ENCODE measurements around the gene TRIO. TPM values are rescaled to one million over a fixed set of nuclear protein-coding genes. Genes with fewer than 3 reads are reported as not detected.

TRIO gene
- total and polyA plus RNA-seq, 11 donors: 35.2 to 99.1 (median 58.4) TPM

- peak in 3 of 4 donors; percentile 28 to 39 (median 29) for ATAC-seq
- no peak for TF ChIP-seq CTCF (IDR thresholded peaks at IDR 0.05)
- no peak for TF ChIP-seq POLR2A (IDR thresholded peaks at IDR 0.05)
- no peak for DNase-seq
- intact Hi-C loops (cut with DNase I): no loop called here
- Histone ChIP-seq H3K4me3 (no peak overlapping the region), H3K36me3 (peaks cover 0 to 72% (median 45%) of the 10 kb centered on the region in 9 donors), H3K27me3 (no peaks in the 10 kb centered on the region), H3K27ac (no peak overlapping the region), H3K9me3 (no peaks in the 10 kb centered on the region), H3K4me1 (peaks cover 0 to 25% (median 11%) of the 10 kb centered on the region in 12 donors)
- WGBS, 4 donors: 45 to 50% (median 48%) methylated on average over 3 of the region's 3 CpGs
Observed at GRCh38 chr5:14458414-14458813, 315.3 kb downstream of the TRIO start.

GRCh38 chr5:14460844-14461398, 317.8 kb downstream of the TRIO start:
- DNase-seq (no peak), ATAC-seq (no peak)
- no peak overlapping the region for H3K27ac ChIP-seq
- intact Hi-C loops (cut with DNase I): loop anchor here in 1 of 10 donors (10.0 kb wide), 1 partner anchor 56 kb away; no protein-coding TSS in a partner anchor
- H3K36me3 ChIP-seq: peaks cover 3 to 80% (median 63%) of the 10 kb centered on the region in 9 donors
- H3K4me3 ChIP-seq: no peak overlapping the region
- 97 to 98% (median 97%) methylated on average over 36 to 46 of the region's 46 CpGs for WGBS, 4 donors
- H3K27me3 ChIP-seq: no peaks in the 10 kb centered on the region
- TF ChIP-seq CTCF (IDR thresholded peaks at IDR 0.05): no peak
- no peak for TF ChIP-seq POLR2A (IDR thresholded peaks at IDR 0.05)
- no peaks in the 10 kb centered on the region for H3K9me3 ChIP-seq
- H3K4me1 ChIP-seq: peaks cover 0 to 27% (median 10%) of the 10 kb centered on the region in 12 donors

DNA sequence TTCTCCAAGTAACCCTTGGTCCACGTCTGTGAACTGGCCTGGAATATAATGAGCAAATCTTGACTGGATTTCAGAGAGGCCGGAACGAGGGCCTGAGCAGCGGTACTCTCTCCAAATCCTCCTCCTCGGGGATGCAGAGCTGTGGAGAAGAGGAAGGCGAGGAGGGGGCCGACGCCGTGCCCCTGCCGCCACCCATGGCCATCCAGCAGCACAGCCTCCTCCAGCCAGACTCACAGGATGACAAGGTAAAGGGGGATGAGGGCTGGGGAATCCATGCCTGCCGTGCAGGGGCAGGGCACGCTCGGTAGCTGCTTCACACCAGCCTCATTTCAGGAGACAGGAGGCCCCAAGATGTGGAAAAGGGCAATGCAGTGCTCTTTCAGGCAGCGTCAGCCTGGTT, 319.5 kb downstream of the TRIO start:
- ATAC-seq: no peak
- TF ChIP-seq POLR2A (IDR thresholded peaks at IDR 0.05) (no peak), CTCF (IDR thresholded peaks at IDR 0.05) (no peak)
- Histone ChIP-seq H3K36me3 (peaks cover 3 to 94% (median 77%) of the 10 kb centered on the region in 9 donors), H3K4me3 (no peak overlapping the region), H3K9me3 (no peaks in the 10 kb centered on the region), H3K27ac (no peak overlapping the region), H3K4me1 (peaks cover 0 to 23% (median 8%) of the 10 kb centered on the region in 12 donors), H3K27me3 (no peaks in the 10 kb centered on the region)
- intact Hi-C loops (cut with DNase I): loop anchor here in 1 of 10 donors (10.0 kb wide), 1 partner anchor 58 kb away; no protein-coding TSS in a partner anchor
- DNase-seq: no peak
- WGBS, 4 donors: 87 to 91% (median 90%) methylated on average over 14 of the region's 14 CpGs

DNA sequence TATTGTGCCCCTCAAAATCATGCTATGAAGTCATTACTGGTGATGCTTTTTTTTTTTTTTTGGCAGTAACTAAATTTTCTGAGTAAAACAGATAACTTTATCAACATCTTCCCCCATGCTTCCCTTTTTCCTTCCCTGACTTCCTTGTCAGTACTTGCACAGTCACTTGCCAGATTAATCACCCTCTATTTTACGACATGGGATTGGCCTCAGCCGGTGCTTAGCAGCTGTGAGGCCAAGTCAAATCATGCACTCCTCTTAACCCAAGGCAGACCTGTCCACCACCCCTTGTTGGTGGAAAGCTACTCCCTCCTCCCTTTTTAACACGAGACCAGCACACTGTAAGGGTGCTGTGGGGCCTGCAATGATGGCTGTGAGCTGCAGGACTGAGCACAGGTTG, 320.5 kb downstream of the TRIO start:
- H3K4me3 ChIP-seq: no peak overlapping the region
- intact Hi-C loops (cut with DNase I): loop anchor here in 1 of 10 donors (10.0 kb wide), 1 partner anchor 59 kb away; no protein-coding TSS in a partner anchor
- DNase-seq (no peak), ATAC-seq (peak in 3 of 4 donors; percentile 57 to 78 (median 71))
- no peaks in the 10 kb centered on the region for H3K27me3 ChIP-seq
- TF ChIP-seq CTCF (IDR thresholded peaks at IDR 0.05) (no peak), POLR2A (IDR thresholded peaks at IDR 0.05) (no peak)
- peak overlapping the region in 1 of 12 donors; percentile 38 for H3K27ac ChIP-seq
- WGBS, 4 donors: 54 to 69% (median 66%) methylated on average over 3 of the region's 3 CpGs
- H3K36me3 ChIP-seq: peaks cover 3 to 99% (median 79%) of the 10 kb centered on the region in 9 donors
- peaks cover 0 to 17% (median under 1%) of the 10 kb centered on the region in 12 donors for H3K4me1 ChIP-seq
- no peaks in the 10 kb centered on the region for H3K9me3 ChIP-seq
